HG02610 (cell line): ENCODE data around the gene YIF1B.
"Not testable (repeated sequence)": the region's sequence is repeated elsewhere in the genome, so short reads cannot be mapped to it uniquely, and the experiment has no call there.

Experiments
- ATAC-seq: cut with Tn5 transposase; IDR thresholded peaks from one replicate; pipeline ENCODE4 v1.9.1; 2021; ENCODE audit warnings: mild to moderate bottlenecking, moderate library complexity; ENCODE audit not compliant: unreplicated experiment

The YIF1B gene

GRCh38 chr19:38277969-38278680 lies 37.6 kb downstream of the YIF1B start:
- ATAC-seq, result no peak

- no peak for ATAC-seq
Observed at GRCh38 chr19:38277549-38277948, 38.2 kb downstream of the YIF1B start.

- no peak for ATAC-seq
Observed at GRCh38 chr19:38276942-38277517, 38.7 kb downstream of the YIF1B start.

GRCh38 chr19:38274739-38275138 lies 41.0 kb downstream of the YIF1B start:
- ATAC-seq, result no peak

- ATAC-seq, result no peak
Observed at GRCh38 chr19:38273499-38273898, 42.2 kb downstream of the YIF1B start.

- ATAC-seq, result no peak
Observed at GRCh38 chr19:38270587-38271167, 45.1 kb downstream of the YIF1B start.

GRCh38 chr19:38268539-38268938 lies 47.2 kb downstream of the YIF1B start:
- no peak for ATAC-seq

- ATAC-seq, result no peak
Observed at GRCh38 chr19:38267761-38268483, 47.8 kb downstream of the YIF1B start.

GRCh38 chr19:38266981-38267597 lies 48.7 kb downstream of the YIF1B start:
- ATAC-seq, result no peak

GRCh38 chr19:38265921-38266429 lies 49.8 kb downstream of the YIF1B start:
- ATAC-seq, result no peak

- no peak for ATAC-seq
Observed at GRCh38 chr19:38265213-38265861, 50.4 kb downstream of the YIF1B start.

GRCh38 chr19:38264486-38265212 lies 51.1 kb downstream of the YIF1B start, which contains the start of gene SPINT2:
TSS of gene SPINT2 (plus strand) at chr19:38264573. CDS start at chr19:38264893, 320 bp downstream.
- ATAC-seq, result no peak

- ATAC-seq, result no peak
Observed at GRCh38 chr19:38263689-38264485, 51.9 kb downstream of the YIF1B start.

- no peak for ATAC-seq
Observed at GRCh38 chr19:38262585-38263268, 53.0 kb downstream of the YIF1B start.

- not testable (repeated sequence) for ATAC-seq
Observed at GRCh38 chr19:38261942-38262341, 53.8 kb downstream of the YIF1B start.

GRCh38 chr19:38255383-38256014 lies 60.2 kb downstream of the YIF1B start:
- no peak for ATAC-seq

GRCh38 chr19:38253788-38254187 lies 62.0 kb downstream of the YIF1B start:
- no peak for ATAC-seq
